Endothelial cell of hepatic sinusoid (primary cell): Measurements from ENCODE around the gene CSNK2B.

Experiments
- in situ Hi-C: cut with HindIII; loops from 2 replicates; pipeline ENCODE4 v1.10.0; 2017; ENCODE audit warnings: low sequenced_read_pairs

The CSNK2B gene

GRCh38 chr6:31636698-31637596 is 28.9 kb upstream of the CSNK2B start:
- in situ Hi-C loops, result no loop called here

- in situ Hi-C loops, result no loop called here
These were observed 26.8 kb upstream of the CSNK2B start for GRCh38 chr6:31639043-31639442.

GRCh38 chr6:31639449-31639861 is 26.4 kb upstream of the CSNK2B start:
- in situ Hi-C loops, result no loop called here

DNA sequence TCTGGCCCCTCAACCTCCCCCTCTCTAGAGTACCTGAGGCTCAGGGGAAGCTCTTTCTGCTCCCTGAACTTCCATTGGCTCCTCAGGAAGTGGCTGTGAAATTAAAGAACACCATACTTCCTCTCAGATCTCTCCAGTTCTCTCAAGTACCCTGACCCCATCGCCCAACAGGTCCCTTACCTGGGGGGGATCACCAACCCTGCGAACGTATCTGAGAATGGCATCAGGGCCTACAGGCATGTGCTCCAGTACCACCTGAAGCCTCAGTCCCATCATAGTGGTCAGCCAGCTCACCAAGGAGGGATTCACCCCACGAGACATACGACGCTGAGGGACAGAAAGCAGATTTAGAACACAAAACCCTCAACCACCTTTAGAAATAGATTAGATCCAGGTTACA is 25.3 kb upstream of the CSNK2B start:
- in situ Hi-C loops, result no loop called here

DNA sequence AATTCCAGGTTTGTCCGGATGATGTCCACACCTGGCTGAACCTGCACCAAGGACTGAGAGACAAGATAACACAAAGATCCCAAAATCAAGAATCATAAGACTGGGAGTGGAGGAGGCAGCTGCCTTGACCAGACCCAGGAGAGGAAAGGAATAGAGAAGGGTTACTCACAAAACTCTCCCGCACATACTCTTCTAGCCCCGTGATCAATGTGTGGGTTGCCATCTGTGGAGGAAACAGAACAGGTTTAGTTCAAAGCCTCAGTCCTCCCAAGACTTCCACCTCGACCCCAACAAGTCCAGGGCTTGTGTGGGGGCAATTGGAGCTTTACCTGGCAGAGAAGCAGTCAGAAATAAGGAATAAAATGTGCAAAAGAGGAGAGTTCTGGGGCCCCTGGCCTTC is 24.5 kb upstream of the CSNK2B start:
- in situ Hi-C loops, result no loop called here

DNA sequence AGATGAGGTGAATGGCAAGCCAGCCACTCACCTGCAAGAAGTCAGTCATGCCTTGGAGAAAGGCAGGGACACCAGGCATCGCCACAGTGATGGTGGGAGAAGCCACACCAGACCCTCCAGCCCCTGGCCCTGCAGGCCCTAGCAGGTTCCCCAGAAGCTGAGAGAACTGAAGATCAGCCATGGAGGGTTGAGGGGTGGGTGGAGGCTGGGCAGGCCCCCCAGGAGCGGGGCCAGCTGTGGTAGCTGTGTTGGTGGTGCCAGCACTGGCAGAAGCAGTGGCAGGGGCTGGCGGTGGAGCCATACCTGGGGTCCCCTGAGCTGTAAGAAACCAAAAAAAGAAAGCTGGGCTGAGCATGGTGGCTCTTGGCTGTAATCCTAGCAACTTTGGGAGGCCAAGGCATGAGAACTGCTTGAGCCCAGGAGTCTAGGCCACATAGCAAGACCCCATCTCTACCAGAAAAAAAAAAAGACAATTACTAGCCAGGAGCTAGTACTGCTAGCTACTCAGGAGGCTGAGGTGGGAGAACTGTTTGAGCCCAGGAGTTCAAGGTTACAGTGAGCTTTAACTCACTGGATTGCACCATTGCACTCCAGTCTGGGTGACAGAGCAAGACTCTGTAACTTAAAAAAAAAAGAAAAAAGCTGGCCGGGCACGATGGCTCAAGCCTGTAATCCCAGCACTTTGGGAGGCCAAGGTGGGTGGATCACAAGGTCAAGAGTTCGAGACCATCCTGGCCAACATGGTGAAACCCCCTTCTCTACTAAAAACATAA is 22.9 kb upstream of the CSNK2B start:
- in situ Hi-C loops, result no loop called here

DNA sequence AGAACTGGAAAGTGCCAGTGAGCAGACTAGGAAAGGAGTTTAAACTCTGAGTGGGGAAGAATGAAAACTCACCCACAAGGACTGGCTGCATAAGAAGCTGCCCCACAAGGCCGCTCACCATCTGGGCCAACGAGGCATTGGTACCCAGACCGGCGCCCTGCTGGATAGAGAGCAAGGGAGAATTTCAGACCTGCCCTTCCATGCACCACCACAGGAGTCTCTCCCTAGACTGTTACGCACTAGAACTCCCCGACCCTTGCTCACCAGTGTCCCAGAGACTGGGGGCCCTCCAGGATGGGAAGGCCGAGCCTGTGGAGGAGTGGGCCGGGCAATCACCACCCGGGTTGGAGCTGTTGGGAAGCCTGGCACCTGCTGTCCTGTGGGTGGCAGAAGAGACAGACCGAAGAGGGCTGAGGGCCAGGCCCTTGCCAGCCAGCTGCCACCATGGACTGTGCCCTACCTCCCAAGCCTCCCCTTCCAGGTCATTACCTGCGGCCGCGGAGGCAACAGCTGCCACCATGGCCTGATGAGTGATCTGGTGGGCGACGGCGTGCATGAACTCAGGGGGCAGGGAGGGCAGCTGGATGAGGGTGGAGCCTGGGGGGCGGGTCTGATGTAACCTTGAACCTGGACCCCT is 21.9 kb upstream of the CSNK2B start:
- in situ Hi-C loops, result no loop called here

DNA sequence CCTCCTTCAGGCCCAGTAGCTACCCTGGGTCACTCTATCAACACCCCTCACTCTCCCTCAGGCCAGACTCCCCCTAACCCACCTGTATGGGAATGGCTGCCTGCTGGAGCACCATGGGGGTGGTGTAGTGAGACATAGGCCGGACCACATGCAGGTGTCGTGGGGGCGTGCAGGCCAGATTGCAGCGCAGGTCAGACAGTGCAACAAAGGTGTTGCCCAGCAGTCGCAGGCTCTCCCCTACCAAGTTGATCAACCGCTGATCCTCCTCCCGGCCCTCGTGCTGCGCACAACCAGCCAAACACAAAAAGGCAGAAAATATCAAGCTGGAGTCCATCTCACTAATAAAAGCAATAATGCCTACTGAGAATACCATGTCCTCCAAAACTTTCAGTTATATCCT is 20.6 kb upstream of the CSNK2B start:
- in situ Hi-C loops, result loop anchor here (5.0 kb wide), 2 partner anchors 67 to 192 kb away; no protein-coding TSS in a partner anchor

DNA sequence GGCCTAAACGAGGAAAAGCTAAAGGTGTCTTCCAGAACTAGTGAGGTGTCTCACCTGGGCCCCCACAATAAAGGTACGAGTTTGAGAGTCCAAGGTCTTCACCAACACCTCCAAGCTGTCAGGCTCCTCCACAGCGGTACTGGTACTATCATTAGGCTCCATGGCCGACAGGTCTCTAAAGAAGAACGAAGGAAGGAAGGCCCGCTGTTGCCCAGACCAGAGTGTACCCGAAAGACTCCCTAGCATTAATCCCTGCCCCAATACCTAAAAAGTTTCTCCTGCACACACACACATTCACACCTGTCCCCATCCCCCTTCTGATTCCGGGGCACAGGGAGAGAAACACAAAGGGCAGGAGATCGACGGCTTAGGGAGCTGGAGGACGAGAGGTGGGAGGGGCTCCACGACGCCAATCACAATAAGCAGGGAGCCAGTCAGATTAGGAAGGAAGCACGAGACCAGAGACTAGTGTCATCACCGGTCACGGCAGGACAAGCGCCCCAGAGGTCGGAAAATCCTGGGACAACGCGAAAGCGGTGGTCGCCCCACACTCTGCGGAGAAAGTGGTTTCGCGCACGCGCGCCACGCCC is 14.2 kb upstream of the CSNK2B start:
- in situ Hi-C loops, result no loop called here

DNA sequence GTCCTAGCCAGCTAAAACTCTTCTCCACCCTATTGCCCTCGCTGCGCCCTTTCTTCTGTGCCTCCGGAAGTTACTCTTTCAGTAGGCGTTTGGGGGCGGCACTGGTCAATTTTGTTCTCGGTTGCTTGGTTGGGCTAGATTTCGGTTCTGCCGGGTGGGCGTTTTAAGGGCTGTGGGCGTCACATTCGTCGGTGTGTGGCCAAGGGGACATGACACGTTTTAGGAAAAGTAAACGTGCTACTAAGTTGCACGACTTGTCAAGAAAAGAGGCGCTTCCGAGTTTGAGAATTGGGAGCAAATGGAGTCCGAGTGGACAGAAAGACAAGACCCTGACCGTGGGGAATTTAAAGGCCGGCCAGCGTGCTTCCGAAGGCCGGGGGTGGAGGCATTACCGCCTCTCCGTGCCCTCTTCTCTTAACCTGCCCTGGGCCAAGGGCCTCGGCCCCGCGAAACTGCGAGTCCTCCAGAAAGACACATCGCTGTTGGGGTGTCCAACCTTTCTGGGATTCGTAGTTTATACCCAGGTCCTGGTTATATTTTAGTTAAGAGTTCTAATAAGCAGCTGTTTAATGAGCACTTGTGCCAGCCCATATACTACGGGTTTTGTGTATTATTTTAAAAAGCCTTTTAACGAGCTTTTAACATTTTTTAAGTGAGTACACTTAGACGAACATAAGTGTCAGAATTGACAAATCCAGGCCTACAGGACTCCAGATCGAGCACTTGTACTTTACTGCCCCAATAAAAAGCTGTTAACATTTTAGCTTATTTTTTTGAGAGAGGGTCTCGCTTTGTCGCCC is 12.8 kb upstream of the CSNK2B start:
- in situ Hi-C loops, result no loop called here

DNA sequence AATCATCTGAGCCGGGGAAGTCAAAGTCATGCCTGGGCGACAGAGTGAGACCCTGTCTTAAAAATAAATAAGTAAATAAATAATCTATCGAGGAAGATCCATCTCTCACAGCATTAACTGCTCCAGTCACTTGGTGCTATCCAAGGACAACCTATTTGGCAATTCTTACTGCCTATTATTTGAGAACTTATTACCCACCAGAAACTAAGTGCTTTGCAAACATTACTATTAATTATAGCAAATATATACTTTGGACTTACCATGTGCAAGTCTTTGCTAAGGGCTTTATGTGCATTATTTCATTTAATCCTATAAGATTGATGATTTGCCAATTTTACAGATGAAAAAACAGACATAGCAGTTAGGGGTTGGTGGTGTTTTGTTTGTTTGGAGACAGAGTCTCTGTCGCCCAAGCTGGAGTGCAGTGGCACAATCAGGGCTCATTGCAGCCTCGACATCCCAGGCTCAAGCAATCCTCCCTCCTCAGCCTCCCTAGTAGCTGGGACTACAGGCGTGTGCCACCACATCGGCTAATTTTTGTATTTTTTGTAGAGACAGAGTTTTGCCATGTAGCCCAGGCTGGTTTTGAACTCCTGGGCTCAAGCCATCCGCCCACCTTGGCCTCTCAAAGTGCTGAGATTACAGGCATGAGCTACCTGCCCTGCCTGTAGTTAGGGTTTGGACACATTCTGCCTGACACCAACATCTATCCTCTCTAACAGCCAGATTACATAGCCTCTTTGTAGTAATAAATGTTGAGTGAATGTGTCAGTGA is 11.1 kb upstream of the CSNK2B start:
- in situ Hi-C loops, result no loop called here

- in situ Hi-C loops, result no loop called here
These were observed 10.3 kb upstream of the CSNK2B start, which contains the start of gene APOM for GRCh38 chr6:31655349-31656237. APOM (plus strand) TSS chr6:31655894; CDS start chr6:31655967, 73 bp downstream.

DNA sequence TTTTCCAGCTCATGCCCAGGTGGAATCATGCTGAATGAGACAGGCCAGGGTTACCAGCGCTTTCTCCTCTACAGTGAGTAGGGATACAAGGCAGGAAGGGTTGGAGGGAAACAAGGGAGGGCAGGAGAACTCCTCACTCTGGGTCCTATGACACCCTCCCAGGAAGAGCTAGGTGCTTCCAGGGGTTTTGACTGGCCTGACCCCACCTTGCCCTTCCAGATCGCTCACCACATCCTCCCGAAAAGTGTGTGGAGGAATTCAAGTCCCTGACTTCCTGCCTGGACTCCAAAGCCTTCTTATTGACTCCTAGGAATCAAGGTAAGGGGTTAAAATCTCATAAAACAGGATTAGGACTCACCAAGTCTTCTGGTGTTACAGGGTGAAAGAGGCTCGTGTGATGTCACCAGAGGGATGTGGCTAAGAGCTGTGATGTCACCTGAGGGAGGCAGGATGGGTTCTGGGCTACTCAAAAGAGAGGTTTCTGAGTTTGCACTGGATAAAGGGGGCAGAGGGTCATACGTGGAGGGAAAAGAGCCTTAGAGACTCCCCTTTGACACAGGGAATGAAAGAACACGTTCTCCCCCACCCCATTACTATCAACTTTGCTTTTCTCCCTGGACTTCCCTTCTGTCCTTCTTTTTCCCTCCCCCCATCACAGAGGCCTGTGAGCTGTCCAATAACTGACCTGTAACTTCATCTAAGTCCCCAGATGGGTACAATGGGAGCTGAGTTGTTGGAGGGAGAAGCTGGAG is 8.3 kb upstream of the CSNK2B start:
- in situ Hi-C loops, result no loop called here

DNA sequence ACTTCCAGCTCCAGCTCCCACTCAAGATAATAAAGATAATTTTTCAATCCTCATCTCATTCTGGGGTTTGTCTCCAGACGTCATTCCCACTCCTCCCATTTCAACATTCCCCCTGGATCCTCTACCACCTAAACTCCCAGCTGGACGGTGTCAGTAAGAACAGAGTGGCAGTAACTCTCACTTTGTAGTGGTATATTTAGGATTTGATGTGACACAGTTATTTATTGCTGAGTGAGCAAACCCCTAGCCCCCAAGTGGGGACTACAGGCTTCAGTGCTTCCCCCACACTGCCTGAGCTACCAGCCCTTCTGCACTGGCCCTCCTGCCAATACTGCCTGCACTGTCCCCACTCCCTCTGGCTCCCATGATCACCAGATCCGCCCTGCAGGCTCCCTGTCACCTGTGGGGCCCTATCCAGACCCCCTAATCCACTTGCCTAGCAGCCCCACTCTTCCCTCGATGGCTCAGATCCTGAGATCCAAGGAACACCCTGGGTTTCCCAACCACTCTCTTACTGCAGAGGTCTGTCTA is 7.7 kb upstream of the CSNK2B start:
- in situ Hi-C loops, result no loop called here

DNA sequence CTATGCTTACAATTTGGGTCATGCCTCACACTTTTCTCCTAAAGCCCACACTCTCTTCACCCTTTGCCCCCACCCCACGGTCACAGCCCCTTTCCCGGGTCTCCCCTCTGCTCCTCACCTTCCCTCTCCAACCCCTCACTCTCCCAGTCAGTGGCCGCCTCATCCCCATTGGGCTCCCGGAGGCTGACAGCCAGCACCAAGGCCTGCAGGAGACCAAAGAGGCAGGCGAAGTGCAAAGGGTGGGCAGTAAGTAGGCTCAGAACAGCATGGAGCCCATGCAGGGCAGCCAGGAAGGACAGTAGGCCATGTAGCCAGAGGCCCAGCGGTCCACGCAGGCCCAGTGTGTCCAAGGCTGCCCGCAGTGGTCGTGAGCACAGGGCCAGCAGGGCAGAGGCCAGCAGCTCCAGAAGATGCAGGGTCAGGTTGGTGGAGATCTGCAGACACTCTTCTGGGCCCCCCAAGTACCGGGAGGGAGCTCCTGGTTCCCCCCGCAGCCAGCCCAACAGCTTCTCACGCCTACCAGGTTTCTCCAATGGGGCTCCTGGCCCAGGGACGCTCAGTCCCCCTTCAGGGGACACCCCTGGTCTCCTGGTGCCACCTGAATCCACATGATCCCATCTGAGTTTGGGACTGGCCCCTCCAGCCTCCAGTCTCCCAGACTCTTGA is 6.8 kb upstream of the CSNK2B start:
- in situ Hi-C loops, result no loop called here

- in situ Hi-C loops, result no loop called here
These were observed 6.1 kb upstream of the CSNK2B start for GRCh38 chr6:31659649-31660380.
